Activated CD8-positive, alpha-beta T cell treated with anti-CD3 and anti-CD28 coated beads for 36 hours (primary cell): ENCODE results near the gene NCSTN. TPM values are rescaled to one million over a fixed set of nuclear protein-coding genes. Genes with fewer than 3 reads are reported as not detected.

Experiments used
- ATAC-seq: fragments of 200-7000 bp; cut with Tn5 transposase; one replicate; pipeline ENCODE4 v1.10.0; 2021; ENCODE audit warnings: mild to moderate bottlenecking, moderate library complexity
- CTCF ChIA-PET: fragments of 350-600 bp; sonication (Branson Sonifier 250); formaldehyde crosslinking; loops from one replicate; lab custom pipeline; 2021; ENCODE audit warnings: antibody characterized with exemption; lab: Charles Lee
- POLR2A ChIA-PET: fragments of 350-600 bp; sonication (Branson Sonifier 250); formaldehyde crosslinking; loops from one replicate; lab custom pipeline; 2021; ENCODE audit warnings: antibody characterized with exemption; lab: Charles Lee
- DNase-seq: peaks from one replicate; pipeline ENCODE4 v3.0.0-alpha.2; 2020
- H3K27ac Mint-ChIP-seq: one replicate; pipeline ENCODE4 v1.8.0; 2021; ENCODE audit warnings: mild to moderate bottlenecking, mixed read lengths
- H3K27me3 Mint-ChIP-seq: one replicate; pipeline ENCODE4 v1.8.0; 2021; ENCODE audit warnings: mixed read lengths
- H3K36me3 Mint-ChIP-seq: one replicate; pipeline ENCODE4 v1.8.0; 2021; ENCODE audit warnings: low read depth, mixed read lengths
- H3K4me1 Mint-ChIP-seq: one replicate; pipeline ENCODE4 v1.8.0; 2021; ENCODE audit warnings: low read depth, mixed read lengths
- H3K4me3 Mint-ChIP-seq: one replicate; pipeline ENCODE4 v1.8.0; 2021; ENCODE audit warnings: mild to moderate bottlenecking, moderate library complexity, mixed read lengths
- H3K9me3 Mint-ChIP-seq: one replicate; pipeline ENCODE4 v1.8.0; 2021; ENCODE audit warnings: mixed read lengths
- intact Hi-C: fragments of 100-400 bp; cut with micrococcal nuclease; formaldehyde crosslinking; loops from one replicate; pipeline ENCODE4 v1.10.0; 2022
- total RNA-seq, 2 experiments: library from RNA; stranded (reverse); gene quantifications; one replicate each; pipeline ENCODE4 v1.2.3, GENCODE V29; 2021
- TF ChIP-seq, protein P1 (sequence below): fragments of 200-600 bp; IDR thresholded peaks from one replicate; pipeline ENCODE4 v1.8.0; 2022; ENCODE audit warnings: antibody characterized with exemption, mild to moderate bottlenecking

Gene NCSTN
- total RNA-seq, 2 experiments from 2014 or later, result 36.6 to 38.0 TPM

- no peak for ATAC-seq
- DNase-seq, result no peak
- Mint-ChIP-seq H3K27me3 (no peaks in the 10 kb centered on the region), H3K36me3 (peaks cover 44% of the 10 kb centered on the region), H3K27ac (no peak overlapping the region), H3K4me1 (peaks cover 2% of the 10 kb centered on the region), H3K9me3 (no peaks in the 10 kb centered on the region), H3K4me3 (no peak overlapping the region)
- TF ChIP-seq, protein P1, sequence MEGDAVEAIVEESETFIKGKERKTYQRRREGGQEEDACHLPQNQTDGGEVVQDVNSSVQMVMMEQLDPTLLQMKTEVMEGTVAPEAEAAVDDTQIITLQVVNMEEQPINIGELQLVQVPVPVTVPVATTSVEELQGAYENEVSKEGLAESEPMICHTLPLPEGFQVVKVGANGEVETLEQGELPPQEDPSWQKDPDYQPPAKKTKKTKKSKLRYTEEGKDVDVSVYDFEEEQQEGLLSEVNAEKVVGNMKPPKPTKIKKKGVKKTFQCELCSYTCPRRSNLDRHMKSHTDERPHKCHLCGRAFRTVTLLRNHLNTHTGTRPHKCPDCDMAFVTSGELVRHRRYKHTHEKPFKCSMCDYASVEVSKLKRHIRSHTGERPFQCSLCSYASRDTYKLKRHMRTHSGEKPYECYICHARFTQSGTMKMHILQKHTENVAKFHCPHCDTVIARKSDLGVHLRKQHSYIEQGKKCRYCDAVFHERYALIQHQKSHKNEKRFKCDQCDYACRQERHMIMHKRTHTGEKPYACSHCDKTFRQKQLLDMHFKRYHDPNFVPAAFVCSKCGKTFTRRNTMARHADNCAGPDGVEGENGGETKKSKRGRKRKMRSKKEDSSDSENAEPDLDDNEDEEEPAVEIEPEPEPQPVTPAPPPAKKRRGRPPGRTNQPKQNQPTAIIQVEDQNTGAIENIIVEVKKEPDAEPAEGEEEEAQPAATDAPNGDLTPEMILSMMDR, result no peak
- intact Hi-C loops, result no loop called here
- POLR2A ChIA-PET, result interaction anchor here (1.2 to 2.3 kb wide), 3 partner anchors 10 to 56 kb away, joined by 4 to 9 read pairs (median 6); partner anchors contain the start of genes COPA and NCSTN
- CTCF ChIA-PET, result interaction anchor here (1.2 to 7.5 kb wide), 7 partner anchors 8 to 62 kb away, joined by 3 to 87 read pairs (median 6); no protein-coding TSS in a partner anchor
Measured at GRCh38 chr1:160353223-160353622, 10.0 kb downstream of the NCSTN start.

DNA sequence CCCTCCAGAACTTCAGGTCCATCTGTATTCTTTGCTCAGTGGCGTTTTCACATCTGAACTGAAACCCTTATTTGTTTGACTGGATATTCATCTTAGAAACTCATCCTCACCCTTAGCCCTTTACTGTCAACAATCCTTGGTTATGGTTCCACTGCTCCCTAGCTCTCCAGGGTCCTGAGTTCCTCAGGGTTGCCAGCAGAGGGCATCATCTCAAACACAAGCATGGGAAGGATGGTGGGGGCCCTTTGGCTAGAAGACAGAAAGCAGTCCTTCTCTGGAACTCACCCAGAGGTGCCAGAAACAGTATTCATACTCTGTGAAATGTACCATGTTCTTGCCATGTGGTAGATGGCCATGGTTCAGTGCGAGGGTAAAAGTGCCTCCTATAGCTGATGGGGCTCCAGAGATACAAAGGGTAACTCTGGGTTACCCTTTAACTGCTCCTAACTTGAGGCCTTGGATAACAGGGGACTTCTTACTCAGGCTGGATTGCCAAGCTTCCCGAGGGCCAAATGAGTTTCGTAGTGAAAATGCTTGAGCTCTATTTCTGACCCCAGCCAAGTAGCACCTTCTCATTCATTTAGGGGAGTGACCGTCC lies 11.3 kb downstream of the NCSTN start:
- Mint-ChIP-seq H3K4me3 (no peak overlapping the region), H3K27me3 (no peaks in the 10 kb centered on the region), H3K9me3 (no peaks in the 10 kb centered on the region), H3K4me1 (peaks cover 2% of the 10 kb centered on the region), H3K27ac (no peak overlapping the region), H3K36me3 (peaks cover 48% of the 10 kb centered on the region)
- POLR2A ChIA-PET, result interaction anchor here (1.2 kb wide), 1 partner anchor 8 kb away, joined by 4 read pairs; no protein-coding TSS in a partner anchor
- intact Hi-C loops, result no loop called here
- TF ChIP-seq, protein P1, result peak; percentile 11
- ATAC-seq, result peak; percentile 70
- peak; percentile 24 for DNase-seq
- CTCF ChIA-PET, result interaction anchor here (0.7 to 7.5 kb wide), 22 partner anchors 9 to 322 kb away, joined by 3 to 87 read pairs (median 4); partner anchors contain the start of genes COPA and NCSTN

GRCh38 chr1:160357286-160358002 lies 14.3 kb downstream of the NCSTN start:
- intact Hi-C loops, result no loop called here

GRCh38 chr1:160358073-160358472 lies 14.9 kb downstream of the NCSTN start:
- Mint-ChIP-seq H3K4me3 (no peak overlapping the region), H3K27ac (no peak overlapping the region), H3K9me3 (no peaks in the 10 kb centered on the region), H3K4me1 (no peaks in the 10 kb centered on the region), H3K36me3 (peaks cover 37% of the 10 kb centered on the region), H3K27me3 (no peaks in the 10 kb centered on the region)
- TF ChIP-seq, protein P1, result no peak
- ChIA-PET CTCF (interaction anchor here (1.5 kb wide), 1 partner anchor 19 kb away, joined by 5 read pairs; no protein-coding TSS in a partner anchor), POLR2A (interaction anchor here (0.6 to 1.3 kb wide), 3 partner anchors 13 to 259 kb away, joined by 3 read pairs; no protein-coding TSS in a partner anchor)
- no peak for ATAC-seq
- no peak for DNase-seq
- intact Hi-C loops, result no loop called here

More at GRCh38 chr1:160357286-160358002, 14.3 kb downstream of the NCSTN start:
- ChIA-PET CTCF (interaction anchor here (1.0 to 7.5 kb wide), 3 partner anchors 18 to 165 kb away, joined by 3 to 87 read pairs (median 4); no protein-coding TSS in a partner anchor), POLR2A (interaction anchor here (0.7 to 1.3 kb wide), 4 partner anchors 11 to 145 kb away, joined by 3 read pairs; no protein-coding TSS in a partner anchor)
- Mint-ChIP-seq H3K4me3 (no peak overlapping the region), H3K27me3 (no peaks in the 10 kb centered on the region), H3K9me3 (no peaks in the 10 kb centered on the region), H3K36me3 (peaks cover 42% of the 10 kb centered on the region), H3K27ac (no peak overlapping the region), H3K4me1 (no peaks in the 10 kb centered on the region)
- TF ChIP-seq, protein P1, result no peak
- DNase-seq (no peak), ATAC-seq (no peak)
